D341Med (cell line): Measurements from ENCODE around the gene SLC12A6.
A peak's percentile ranks its signal among the peaks of the same experiment; 100 is the strongest.
"Not testable (repeated sequence)": the region's sequence is repeated elsewhere in the genome, so short reads cannot be mapped to it uniquely, and the experiment has no call there.

Experiments
- DNase-seq: peaks from one replicate; pipeline ENCODE4 v3.0.0; 2012; ENCODE audit warnings: low spot score

Gene SLC12A6

GRCh38 chr15:34337557-34338306, at the start of gene SLC12A6:
TSS of gene SLC12A6 (minus strand) at chr15:34337781. CDS start at chr15:34336680, 1,101 bp downstream.
- peak; percentile 98 for DNase-seq

- DNase-seq = not testable (repeated sequence)
These were observed 44.4 kb upstream of the SLC12A6 start for GRCh38 chr15:34381829-34382521.

GRCh38 chr15:34380491-34380890, 42.9 kb upstream of the SLC12A6 start:
- not testable (repeated sequence) for DNase-seq

- DNase-seq = no peak
These were observed 39.3 kb upstream of the SLC12A6 start for GRCh38 chr15:34376856-34377255.

GRCh38 chr15:34375541-34375940, 38.0 kb upstream of the SLC12A6 start:
- not testable (repeated sequence) for DNase-seq

GRCh38 chr15:34374816-34375215, 37.2 kb upstream of the SLC12A6 start:
- no peak for DNase-seq

GRCh38 chr15:34373951-34374350, 36.4 kb upstream of the SLC12A6 start:
- DNase-seq = no peak

- no peak for DNase-seq
These were observed 33.1 kb upstream of the SLC12A6 start for GRCh38 chr15:34370643-34371042.

GRCh38 chr15:34370129-34370528, 32.5 kb upstream of the SLC12A6 start:
- no peak for DNase-seq

- DNase-seq = peak; percentile 99
These were observed 29.8 kb upstream of the SLC12A6 start, which contains the start of gene LPCAT4 for GRCh38 chr15:34367101-34368081. TSS of gene LPCAT4 (minus strand) at chr15:34367196. CDS start at chr15:34367100, 96 bp downstream.

GRCh38 chr15:34366271-34367065, 28.9 kb upstream of the SLC12A6 start:
- DNase-seq = peak; percentile 63

GRCh38 chr15:34365836-34366235, 28.3 kb upstream of the SLC12A6 start:
- no peak for DNase-seq

- no peak for DNase-seq
These were observed 27.7 kb upstream of the SLC12A6 start for GRCh38 chr15:34365091-34365825.

GRCh38 chr15:34364041-34364440, 26.5 kb upstream of the SLC12A6 start:
- DNase-seq = no peak

GRCh38 chr15:34362047-34362773, 24.6 kb upstream of the SLC12A6 start:
- DNase-seq = no peak

GRCh38 chr15:34361278-34361677, 23.7 kb upstream of the SLC12A6 start:
- no peak for DNase-seq

- no peak for DNase-seq
These were observed 22.7 kb upstream of the SLC12A6 start for GRCh38 chr15:34360298-34360697.

GRCh38 chr15:34359416-34359815, 21.8 kb upstream of the SLC12A6 start:
- no peak for DNase-seq

- DNase-seq = no peak
These were observed 21.4 kb upstream of the SLC12A6 start for GRCh38 chr15:34358948-34359347.

- DNase-seq = peak; percentile 70
These were observed 20.8 kb upstream of the SLC12A6 start for GRCh38 chr15:34358367-34358766.
